NCI-H2227 (cell line): ENCODE data around the gene ABLIM2.

Source experiments
- DNase-seq: peaks from one replicate; lab custom pipeline; 2025; ENCODE audit not compliant: unreplicated experiment; lab: John Stamatoyannopoulos, UW

Gene ABLIM2

DNA sequence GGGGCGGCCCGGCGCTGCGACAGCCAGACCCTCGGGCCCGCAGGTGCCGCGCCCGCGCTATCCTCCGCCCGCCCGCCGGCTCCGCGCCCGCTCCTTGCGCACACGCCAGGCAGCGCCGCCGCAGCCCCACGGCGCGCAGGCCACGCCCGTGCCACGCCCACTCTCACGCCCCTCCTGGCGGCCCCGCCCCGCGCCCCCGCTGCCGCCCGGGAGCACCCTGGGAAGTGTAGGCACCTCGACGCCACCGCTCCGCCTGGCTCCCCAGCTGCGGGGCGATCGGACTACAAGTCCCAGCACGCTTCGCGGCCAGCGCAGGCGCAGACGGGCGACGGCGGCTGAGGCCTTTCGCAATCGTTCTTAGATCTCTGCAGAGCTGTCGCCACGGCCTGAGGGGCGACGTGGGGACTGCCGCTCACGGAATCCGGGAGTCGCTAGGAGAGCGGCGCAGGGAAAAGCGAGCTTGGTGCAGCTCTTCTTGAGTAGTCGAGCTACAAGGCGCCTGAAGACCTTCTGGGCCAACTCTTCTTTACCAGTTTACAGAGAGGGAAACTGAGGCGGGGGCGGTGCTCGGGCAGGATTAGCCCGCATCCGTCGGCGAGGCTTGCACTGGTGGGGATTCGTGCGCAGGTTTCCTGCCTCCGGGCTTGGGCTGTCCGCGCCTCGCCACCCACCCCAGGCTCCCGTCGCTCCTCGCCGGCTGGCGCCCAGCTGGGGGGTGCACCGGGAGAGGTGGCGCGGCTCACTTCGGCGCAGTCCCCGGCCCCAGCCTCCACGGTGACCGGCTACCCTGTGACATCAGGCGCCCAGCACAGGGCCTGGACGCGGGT, at the start of gene ABLIM2:
Gene ABLIM2, minus strand, starts transcription at position 104 of the 827 bp plus-strand sequence. CDS start 124 bp downstream, outside the sequence.
- DNase-seq = peak; percentile 96

DNA sequence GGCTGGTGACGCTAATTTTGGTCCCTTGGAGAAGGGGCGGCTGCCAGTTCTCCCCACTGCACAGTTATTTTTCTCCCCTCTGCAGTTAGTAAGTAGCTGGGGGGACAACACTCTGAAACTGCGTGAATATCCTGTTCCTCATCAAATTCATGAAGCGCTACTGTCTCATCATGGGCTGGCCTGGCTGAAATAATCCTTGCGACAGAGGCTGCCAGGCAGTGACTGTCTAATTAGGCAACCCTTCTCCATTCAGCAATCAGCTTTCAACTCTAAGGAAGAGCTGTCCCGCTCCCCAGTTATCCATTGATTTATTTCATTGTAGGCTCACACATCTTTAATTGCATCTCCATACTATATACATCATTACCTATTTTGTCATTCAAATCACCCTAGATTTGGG, 48.7 kb upstream of the ABLIM2 start:
- DNase-seq = no peak

DNA sequence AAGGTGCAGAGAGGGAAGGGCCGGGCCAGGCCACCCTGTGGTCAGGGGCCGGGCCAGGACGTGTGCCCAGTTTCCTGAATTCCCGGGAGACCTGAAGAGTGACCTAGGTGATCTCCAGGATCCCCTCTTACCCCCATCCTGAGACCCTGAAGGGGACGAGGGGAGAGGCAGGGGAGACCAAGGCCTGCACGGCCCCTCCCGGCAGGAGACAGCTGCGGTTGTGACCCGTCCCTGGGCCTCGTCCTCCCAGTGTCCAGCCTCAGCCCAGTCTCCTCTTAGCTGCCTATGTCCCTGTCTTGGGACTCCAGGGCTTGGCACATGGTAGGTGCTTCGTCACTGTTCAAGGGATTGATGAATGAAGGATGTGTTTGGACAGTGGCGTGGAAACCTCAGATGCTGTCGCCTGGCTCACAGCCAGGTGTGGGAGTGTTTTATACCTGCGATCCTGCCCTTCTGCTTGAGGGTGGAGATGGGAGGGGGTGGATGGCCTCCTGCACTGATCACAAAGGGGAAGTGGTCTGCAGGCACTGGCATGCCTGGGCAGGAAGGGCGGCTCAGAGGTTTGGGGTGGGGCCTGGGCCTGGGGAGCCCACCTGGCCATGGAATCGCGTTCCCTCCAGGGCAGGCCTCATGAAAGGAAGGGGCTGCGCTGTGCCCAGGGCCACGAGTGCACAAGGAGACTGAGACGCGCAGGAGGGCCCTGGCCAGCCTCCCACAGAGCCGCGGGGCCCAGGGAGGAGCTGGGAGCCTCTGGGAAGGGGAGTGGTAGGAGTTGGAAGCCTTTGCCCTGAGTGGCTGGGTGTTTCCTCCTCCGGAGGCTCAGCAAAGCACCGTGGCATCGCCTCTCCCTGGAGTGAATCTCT, 47.4 kb upstream of the ABLIM2 start:
- no peak for DNase-seq

DNA sequence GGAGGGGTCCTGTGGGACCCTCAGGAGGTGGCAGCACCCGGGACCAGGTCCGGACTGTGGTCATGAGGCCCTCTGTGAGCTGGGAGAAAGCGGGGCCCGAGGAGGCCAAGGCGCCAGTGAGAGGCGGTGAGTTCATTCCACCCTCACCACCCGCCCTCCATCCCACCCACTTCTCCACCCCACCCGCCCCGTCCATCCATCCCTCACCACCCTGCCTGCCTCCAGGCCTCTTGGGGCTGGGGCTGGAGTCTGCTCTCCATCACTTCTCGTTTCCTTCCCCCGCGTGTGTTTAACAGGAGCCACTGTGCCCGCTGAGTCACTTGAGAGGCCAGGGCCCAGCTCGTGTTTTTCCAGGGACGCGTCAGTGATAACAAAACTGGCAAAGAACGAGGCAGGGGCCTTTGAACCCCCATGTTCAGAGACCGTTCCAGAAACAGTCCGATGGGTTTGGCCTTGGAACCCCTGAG, 46.7 kb upstream of the ABLIM2 start:
- DNase-seq = no peak

DNA sequence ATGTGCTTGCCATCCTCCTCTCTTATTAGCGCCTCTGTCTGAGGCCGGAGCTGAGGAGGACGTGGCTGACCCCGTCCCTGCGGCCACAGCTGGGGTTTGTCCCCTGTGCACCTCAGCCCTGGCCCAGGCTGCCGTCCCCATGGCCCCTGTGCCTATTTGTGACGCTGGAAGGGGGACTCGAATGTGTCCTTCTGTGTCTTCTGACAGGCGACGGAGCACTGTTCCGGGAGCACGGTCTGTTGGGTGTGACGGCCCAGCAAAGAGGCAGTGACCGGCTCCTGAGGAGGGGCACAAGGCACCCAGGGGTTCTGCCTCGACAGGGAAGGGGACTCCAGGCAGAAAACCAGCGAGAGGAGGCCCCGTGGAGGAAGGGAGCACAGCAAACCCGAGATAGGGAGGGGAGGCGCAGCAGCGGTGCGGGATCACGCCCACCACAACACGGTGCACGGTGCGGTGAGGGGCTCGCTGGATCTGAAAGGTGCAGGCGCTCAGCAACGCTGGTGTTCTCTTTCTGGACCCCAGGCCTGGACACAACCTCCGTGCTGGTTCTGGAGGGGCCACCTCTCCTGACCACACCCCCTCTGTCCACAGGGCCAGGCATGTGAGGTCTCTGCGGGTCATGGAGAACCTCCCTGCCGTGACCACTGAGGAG, 46.1 kb upstream of the ABLIM2 start:
- no peak for DNase-seq

DNA sequence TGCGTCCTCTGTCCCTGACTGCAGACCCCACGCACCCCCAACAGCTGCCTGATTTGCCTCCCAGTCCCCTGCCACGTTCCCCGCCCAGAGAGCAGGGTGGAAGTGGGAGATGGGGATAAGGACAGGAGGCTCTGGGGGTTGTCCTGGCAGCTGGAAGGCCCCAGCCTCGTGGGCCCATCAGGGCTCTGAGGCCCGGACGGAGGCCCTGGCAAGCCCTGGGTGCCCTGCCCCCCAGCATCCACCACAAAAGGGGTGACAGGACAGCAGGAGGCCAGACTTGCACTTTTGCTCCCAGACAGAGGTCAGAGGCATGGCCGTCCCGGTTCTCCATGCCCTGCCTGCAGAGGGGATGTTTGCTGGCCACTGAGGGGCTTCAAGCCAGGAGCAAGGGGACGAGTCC, 45.2 kb upstream of the ABLIM2 start:
- DNase-seq = no peak

DNA sequence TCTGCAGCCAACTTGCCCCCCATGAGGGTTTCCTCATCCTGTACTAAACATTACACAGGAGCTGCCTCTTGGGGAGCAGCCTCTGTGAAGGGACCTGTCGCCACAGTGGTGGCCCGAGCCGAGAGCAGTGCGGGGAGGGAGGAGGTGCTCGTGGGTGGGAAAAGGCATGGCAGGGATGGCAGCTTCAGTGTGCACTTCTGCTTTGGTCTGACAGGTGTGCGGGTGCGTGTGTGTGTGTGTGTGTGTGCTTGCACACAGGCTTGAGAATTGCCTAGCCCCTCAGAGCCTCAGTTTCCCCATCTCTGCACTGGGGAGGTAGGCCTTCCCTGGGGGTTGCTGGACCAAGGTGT, 44.4 kb upstream of the ABLIM2 start:
- DNase-seq = no peak

DNA sequence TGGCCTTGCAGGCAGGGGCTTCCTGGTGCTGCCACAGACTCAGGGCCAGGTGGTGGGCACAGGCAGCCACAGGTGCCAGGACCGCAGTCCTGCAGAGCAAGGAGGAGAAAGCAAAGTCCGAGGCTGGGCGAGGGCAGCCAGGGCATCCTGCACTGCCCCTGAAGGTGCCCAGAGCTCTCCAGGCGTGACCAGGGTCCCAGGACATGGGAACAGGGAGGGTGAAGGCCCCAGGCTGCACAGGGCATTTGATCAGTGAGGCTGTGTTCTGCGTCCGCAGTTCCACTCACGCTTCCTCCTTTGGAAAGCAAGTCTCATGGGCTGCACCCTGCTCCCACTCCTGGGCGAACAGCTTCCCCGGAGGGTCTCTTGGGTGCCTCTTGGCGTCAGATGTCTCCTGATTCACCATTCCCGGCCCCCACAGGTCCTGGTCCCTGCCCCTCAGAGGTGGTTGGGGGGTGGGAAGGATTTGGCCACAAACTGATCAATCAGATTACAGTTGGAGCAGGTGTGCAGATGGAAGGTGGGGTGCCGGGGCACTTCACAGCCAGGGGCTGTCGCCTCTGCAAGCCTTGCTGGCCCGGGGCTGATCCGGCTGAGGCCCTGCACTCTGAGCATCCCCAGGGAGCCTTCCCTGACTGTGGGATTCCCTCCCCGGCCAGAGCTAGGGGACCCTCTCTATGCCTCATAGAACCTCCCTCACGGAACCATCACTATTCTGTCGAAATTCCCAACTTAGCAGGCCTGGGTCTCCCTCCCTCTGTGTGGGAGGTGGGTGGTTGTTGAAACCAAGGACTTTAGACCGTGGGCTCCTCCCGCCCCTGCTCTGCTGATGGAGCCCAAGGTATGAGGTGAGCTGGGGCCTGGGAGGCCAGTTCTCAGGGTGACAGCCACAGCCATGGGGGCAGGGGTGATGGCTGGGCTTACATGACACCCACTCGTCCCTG, 43.8 kb upstream of the ABLIM2 start:
- DNase-seq = no peak

DNA sequence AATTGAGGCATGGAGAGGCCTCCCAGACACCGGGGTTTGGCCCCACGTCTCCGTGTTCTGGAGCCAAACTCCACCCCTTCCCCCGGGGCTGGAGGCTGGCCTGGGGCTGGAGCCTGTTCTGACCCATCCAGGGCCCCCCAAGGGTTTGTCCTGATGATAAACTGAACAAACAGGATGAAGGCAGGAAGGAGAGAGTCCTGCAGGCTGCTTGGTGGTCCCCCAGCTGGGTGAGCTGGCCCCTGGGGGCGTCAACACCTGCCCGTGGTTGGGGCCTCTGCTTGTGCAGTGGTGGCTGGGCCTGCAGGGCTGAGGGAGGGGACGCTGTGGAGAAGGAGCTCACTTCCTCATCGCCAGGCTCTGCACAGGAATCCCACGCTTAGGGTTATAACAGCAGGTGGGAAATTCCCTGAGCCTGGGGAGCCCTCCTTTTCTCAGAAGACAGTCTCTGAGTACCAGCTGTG, 42.7 kb upstream of the ABLIM2 start:
- no peak for DNase-seq

DNA sequence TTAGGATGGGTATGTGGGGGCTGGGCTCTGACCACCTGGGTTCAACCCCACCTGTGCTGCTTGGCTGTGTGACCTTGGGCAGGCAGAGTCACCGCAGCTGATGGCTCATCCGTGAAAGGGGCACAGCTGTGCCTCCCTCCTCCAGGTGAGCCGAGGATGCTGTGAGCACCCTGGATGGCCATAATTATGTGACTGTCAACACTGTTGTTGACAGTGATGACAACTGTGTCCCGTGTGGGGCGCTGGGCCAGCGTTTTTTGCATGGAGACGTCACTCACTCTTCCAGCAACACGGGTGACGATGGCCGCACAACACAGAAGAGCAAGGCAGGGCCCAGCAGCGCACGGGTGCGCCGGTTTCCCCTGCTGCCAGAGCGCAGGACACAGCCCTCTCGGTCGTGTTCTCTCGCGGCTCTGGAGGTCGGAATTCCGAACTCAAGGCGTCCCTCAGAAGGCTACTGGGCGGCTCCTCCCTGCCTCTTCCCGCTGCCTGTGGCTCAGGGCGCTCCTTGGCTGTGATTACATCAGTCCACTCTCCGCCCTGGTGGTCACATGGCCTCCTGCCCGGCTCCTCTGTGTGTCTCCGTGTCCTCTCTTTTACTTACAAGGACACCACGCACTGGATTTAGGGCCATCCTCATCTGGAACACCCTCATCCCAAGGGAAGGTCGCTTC, 41.8 kb upstream of the ABLIM2 start:
- DNase-seq = no peak

DNA sequence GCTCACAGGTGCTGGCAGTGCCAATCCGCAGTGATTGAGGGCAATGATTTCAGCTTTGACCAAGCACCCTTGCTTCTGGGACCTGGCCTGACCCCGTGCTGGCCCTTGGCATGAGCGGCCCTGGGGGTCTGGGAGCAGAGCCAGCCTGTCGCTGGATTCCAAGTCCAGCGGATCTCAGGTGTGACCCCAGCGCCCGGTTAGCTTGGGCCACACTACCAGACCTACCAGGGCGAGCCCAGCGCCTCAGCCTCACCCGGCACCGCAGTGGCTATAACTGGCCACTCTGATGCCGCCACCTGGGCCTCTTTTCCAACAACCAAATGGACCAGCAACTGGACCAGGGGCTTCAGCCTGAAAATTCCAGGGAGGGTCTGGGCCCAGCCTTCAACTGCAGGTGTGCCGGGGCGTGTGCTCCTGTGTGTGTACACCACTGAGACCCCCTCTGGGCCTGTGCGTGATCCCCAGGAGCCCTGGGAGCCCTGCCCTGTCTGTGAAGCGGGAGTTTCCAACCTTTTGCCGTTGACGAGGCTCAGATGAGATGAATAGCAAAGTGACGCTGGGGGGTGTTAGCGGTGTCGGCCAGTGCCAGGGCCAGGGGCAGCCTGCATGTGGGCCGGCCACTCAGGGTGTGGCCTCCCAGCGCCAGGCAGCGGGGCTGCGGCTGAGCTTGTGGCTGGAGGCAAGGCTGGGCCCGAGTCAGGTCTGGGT, 41.1 kb upstream of the ABLIM2 start:
- DNase-seq = no peak

DNA sequence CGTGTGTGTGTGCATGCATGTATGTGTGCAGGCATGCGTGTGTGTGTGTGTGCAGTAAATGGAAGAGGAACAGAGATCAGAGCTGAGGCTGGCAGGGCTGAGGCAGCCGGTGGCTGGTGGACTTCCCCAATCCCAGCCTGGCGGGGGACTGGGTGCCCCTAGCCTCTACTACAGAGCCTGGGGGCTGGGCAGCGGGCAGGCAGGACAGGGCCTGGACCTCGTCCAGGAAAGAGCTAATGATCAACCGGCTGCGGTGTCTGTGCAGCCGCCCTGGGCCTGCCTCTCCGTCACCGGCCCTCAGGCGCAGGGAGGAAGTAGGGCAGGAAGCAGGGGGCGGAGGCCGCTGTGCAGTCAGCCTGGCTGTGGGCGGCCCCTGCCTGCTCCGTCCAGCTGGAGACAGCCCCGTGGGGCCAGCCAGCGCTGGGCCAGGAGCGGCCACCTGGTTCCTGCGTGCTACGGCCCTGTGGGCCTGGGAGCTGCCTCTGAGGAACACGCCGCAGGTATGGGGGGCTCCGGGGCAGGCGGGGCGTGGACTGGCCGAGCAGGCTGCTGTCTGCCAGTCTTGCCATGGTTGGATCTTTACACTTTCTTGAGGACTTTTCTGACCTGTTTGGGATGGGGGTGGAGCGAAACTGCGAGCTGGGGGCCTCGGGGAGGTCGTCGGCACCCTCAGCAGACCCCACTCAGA, 40.4 kb upstream of the ABLIM2 start, which contains the start of gene SH3TC1:
Gene SH3TC1, plus strand, starts transcription at position 385 of the 688 bp plus-strand sequence. CDS start 5,905 bp downstream, outside the sequence.
- peak; percentile 48 for DNase-seq

DNA sequence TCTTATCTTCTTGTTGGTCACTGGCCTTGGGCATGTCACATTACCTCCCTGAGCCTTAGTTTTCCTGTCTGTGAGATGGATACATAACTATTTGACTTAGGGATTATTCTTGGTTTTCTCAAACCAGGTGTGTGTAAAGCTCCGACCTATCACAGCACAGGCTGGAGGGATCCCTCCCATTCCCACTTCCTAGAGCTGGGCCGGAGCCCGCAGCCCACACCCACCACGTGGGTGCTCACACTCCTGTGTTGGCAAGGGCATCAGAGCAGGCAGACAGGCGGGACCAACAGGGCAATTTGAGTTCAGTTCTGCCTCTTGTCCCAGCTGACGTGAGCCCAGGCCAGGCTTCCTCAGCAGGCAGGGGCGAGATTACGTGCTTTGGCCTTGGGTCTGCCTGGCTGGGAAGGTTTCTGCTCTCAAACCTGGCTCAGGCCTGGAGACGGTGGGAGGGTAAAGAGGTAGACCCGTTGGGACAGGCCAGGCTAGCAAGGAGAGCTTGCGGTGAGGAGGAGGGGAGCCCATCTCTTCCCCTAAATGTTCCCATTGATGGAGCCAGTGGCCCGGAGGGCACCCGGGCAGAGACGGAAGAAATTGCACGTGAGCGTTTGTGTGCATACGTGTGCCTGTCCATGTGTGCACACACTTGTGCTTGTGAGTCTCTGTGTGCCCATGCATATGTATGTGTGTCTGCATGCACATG, 39.7 kb upstream of the ABLIM2 start:
- no peak for DNase-seq

DNA sequence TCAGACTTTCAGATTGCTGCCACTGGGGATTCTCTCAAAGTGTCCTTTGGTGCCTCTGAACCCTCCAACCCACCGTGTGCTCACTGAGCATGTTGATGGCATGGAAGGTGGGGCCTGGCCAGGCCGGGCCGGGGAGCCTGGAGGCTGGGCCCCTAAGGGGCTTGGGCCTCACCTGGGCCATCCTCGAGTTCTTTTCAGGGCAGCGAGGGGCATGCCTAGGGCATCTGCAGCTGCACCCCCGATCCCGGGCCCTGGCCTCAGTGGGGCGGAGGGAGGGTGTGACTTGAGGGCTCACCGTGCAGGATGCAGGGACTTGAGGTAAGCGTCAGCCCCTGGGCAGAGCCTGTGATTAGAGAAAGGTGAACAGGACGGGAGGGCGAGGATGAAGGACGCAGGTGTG, 38.9 kb upstream of the ABLIM2 start:
- no peak for DNase-seq

DNA sequence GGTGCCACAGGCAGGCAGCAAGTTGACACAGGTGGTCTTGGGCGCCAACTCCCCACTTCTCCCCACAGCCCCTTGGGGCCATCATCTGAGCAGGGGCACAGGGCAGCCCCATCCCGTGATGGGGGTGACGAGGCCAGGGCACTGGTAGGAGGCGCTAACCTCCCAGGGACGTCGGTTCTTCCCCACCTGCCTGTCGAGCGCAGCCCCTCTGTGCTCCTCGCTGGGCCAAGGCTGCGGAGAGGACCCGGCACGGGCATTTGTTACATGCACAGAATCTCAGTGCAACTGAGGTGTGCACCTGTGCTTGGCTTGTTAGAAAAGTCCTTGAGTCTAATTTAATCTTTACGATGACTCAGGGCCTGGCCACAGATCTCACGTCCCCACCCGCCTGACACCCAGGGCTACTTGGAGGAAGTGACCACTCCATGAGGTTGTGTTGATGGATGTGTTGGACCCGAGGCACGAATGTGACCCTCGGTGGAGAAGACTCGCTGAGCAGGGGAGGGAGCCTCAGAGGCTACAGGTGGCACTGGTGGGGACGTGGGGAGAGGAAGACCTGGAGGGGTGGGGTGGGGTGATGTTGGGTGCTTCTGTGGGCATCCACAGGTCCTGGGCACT, 37.3 kb upstream of the ABLIM2 start:
- DNase-seq = no peak

DNA sequence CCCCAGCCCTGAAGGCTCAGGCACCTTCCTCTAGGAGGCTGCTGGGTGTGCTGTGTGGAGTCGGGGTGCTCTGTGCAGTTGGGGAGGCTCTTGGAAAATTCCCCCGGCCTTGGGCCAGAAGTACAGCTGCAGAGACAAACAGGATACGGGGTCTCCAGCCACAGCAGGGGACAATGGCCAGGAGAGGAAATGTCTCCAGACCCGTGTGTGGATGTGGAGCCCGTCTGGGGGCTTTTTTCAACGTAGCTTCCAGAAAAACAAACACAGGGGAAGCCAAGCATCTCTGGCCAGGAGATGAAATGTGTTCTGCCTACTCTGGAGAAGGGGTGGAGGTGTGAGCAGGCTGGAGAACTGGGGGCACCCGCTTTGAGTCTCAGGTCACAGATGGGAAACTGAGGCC, 36.8 kb upstream of the ABLIM2 start:
- no peak for DNase-seq
